Urinary bladder (tissue), 4 donors: ENCODE data around the gene LPAR1. TPM values are rescaled to one million over a fixed set of nuclear protein-coding genes. Genes with fewer than 3 reads are reported as not detected.
A peak's percentile ranks its signal among the peaks of the same experiment; 100 is the strongest.

Experiments used
- DNase-seq: peaks from one replicate; pipeline ENCODE4 v3.0.0-alpha.2; 2015; ENCODE audit errors: extremely low spot score
- H3K27ac ChIP-seq: one replicate; pipeline ENCODE4 v1.5.1; 2013; ENCODE audit warnings: low read depth, mild to moderate bottlenecking, moderate library complexity
- H3K36me3 ChIP-seq: one replicate; pipeline ENCODE4 v1.6.1; 2013; ENCODE audit warnings: mild to moderate bottlenecking, moderate library complexity; ENCODE audit not compliant: insufficient read depth
- H3K4me1 ChIP-seq: one replicate; pipeline ENCODE4 v1.6.1; 2013; ENCODE audit warnings: mild to moderate bottlenecking, moderate library complexity; ENCODE audit not compliant: insufficient read depth
- H3K4me3 ChIP-seq: one replicate; pipeline ENCODE4 v1.5.1; 2013; ENCODE audit warnings: low read depth, low read length
- WGBS: extraction: QIAGEN DNeasy Blood & Tissue Kit; methylation state at CpG from one replicate; pipeline ENCODE4 v1.1.7; 2013; 5-methylcytosine and 5-hydroxymethylcytosine counted together
- polyA plus RNA-seq: library from polyadenylated mRNA; stranded (reverse); fragments of 200-250 nt; gene quantifications from one replicate; pipeline ENCODE4 v1.2.3, GENCODE V29; 2013
- total RNA-seq: library from RNA; depleted of rRNA; stranded (reverse); fragments of >200 nt; gene quantifications from one replicate; pipeline ENCODE4 v1.2.3, GENCODE V29; 2014
- donor health status: healthy with polysubstance abuse.
- donor health status: healthy.

LPAR1 gene, protein sequence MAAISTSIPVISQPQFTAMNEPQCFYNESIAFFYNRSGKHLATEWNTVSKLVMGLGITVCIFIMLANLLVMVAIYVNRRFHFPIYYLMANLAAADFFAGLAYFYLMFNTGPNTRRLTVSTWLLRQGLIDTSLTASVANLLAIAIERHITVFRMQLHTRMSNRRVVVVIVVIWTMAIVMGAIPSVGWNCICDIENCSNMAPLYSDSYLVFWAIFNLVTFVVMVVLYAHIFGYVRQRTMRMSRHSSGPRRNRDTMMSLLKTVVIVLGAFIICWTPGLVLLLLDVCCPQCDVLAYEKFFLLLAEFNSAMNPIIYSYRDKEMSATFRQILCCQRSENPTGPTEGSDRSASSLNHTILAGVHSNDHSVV
- total RNA-seq (134 TPM), polyA plus RNA-seq (42.0 TPM)

DNA sequence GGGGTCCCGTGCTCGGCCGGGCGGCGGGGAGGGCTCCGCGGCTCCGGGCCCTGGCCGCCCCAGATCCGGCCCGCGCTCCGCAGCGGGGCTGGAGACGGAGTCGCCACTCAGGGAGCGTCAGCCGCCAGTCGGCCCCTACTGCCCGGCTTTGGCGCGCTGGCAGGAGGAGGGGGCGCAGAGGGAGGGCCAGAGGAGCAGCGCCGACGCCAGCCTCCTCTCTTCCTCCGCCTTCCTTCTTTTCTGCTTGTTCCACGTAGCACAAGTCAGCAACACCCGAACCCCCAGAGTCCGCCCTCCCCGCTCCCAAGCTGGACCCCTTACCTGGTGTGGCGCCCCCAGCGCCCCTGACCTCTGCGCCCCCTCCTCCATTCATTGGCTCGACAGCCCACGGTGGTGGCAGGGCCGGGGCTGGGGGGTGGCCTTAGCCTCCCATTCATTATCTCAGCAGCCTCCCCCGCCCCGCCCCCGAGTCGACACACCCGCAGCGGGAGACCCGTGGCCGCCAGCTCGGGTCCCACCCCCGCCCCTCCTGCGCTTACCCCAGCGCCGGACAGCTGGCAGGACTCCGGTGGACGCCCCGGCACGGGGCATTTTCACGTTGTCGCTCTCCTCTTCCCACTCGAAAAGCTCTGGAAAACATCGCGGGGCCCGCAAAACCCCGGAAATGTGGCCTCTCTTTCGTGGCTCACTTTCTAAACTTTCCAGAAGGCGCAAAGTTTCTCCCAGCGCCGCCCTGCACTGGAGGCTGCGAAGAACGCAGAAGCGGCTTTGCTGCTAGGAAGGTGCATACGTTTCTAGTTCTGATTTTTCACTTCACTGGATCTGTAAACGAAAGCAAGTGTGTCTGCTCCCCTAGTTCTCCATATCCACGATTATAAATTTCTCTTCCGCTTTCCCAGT is at the start of gene LPAR1:
Gene LPAR1 (minus strand): TSS at position 140 of the 900 bp plus-strand sequence. CDS start 66,353 bp downstream, outside the sequence.
- H3K36me3 ChIP-seq = no peaks in the 10 kb centered on the region
- H3K4me3 ChIP-seq = peak within 1 kb of the TSS; percentile 63
- WGBS = under 1% methylated on average over 72 of the region's 72 CpGs
- no peaks in the 10 kb centered on the region for H3K4me1 ChIP-seq
- H3K27ac ChIP-seq = peak within 1 kb of the TSS; percentile 94
- DNase-seq = no peak

DNA sequence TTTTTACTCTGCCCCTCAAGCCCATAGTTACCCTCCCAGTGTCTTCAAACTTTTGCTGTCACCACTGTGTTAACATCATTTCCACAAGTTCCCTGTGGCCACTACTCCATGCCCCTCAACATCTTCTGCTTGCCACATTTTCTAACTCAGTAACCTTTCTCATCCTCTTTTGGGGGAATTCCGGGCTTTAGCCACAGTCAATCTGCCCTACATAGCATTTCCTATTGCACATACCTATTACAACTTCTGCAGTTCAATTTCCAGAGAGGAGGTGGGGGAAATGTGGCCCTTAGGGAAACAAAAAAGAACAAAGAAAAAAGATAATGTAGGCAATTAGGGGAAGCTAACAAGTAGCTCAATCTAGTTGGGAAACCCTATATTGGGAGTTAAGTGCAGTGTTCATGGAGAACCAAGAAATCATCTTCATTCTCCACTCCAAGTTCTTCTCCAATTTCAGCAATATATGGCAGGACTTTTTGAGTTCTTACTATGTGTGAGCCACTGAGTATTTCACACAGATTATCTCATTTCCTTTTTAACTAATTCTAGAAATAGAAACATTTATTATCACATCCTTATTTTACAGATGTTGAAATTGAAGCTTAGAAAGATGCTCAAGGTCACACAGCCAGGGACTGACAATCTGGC is 40.2 kb upstream of the LPAR1 start:
- Histone ChIP-seq H3K4me3 (no peak overlapping the region), H3K27ac (no peak overlapping the region), H3K36me3 (no peaks in the 10 kb centered on the region), H3K4me1 (no peaks in the 10 kb centered on the region)
- no peak for DNase-seq
- 79% methylated on average over 1 of the region's 1 CpG for WGBS

DNA sequence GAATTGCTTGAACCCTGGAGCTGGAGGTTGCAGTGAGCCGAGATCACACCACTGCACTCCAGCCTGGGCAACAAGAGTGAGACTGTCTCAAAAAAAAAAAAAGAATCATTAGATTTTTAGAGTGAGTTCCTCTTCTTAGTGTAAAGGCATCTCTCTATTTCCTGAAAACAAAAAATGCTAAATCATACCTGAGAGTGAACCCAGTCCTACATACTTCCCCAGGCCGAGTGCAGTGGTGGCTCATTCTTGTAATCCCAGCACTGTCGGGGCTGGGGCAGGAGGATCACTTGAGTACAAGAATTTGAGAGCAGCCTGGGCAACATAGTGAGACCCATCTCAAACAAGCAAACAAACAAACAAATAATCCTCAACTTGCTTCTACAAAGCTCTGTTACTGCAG is 38.2 kb upstream of the LPAR1 start:
- H3K4me3 ChIP-seq = no peak overlapping the region
- H3K4me1 ChIP-seq = no peaks in the 10 kb centered on the region
- WGBS = 85% methylated on average over 3 of the region's 3 CpGs
- H3K27ac ChIP-seq = no peak overlapping the region
- no peaks in the 10 kb centered on the region for H3K36me3 ChIP-seq
- DNase-seq = no peak

DNA sequence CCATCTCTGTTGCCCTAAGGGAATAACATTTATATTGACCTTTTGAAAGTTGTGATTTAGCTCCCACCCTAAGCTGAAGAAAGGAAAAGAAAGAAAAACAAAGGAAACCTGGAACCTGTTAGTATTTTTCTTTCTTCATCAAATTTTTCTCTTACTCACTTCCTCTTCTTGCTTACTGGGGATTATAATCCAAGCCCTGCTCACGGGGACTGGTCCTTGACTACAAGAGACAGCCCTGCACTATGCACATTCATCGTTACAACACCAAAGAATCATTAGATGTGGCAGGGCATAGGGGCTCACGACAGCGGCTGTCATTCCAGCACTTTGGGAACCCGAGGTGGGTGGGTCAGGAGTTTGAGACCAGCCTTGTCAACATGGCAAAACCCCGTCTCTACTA is 37.8 kb upstream of the LPAR1 start:
- Histone ChIP-seq H3K27ac (no peak overlapping the region), H3K36me3 (no peaks in the 10 kb centered on the region), H3K4me1 (no peaks in the 10 kb centered on the region), H3K4me3 (no peak overlapping the region)
- DNase-seq = no peak
- WGBS = 88% methylated on average over 6 of the region's 6 CpGs

DNA sequence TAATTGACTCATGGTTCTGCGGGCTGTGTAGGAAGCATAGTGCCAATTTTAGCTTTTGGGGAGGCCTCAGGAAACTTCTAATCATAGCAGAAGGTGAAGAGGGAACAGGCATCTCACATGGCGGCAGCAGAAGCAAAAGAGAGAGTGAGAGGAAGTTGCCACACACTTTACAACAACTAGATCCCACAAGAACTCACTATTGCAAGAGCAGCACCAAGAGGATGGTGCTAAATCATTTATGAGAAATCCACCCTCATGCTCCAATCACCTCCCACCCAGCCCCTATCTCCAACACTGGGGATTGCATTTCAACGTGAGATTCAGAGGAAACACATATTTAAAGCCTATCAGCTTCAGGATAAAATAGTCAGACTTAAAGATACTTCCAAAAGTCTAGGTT is 36.1 kb upstream of the LPAR1 start:
- no peaks in the 10 kb centered on the region for H3K4me1 ChIP-seq
- DNase-seq = no peak
- H3K36me3 ChIP-seq = no peaks in the 10 kb centered on the region
- H3K4me3 ChIP-seq = no peak overlapping the region
- 85% methylated on average over 3 of the region's 3 CpGs for WGBS
- H3K27ac ChIP-seq = no peak overlapping the region

DNA sequence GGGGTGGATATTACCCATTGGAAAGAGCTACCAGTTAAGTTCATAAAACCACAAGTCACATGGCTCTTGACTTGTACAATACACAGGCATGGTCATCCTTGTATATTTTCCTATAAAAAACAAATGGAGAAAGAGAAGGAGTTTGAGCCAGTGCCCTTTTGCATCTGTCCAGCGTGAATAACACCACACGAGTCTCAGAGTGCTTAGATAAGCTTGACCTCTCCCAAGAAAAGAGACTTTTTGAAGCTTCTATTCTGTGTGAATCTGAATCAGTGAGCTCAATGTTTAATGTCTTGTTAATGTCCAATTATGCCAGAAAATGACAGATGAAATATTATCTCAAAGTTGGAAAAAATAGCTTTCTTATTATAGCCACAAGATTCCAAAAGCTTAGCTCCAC is 30.9 kb upstream of the LPAR1 start:
- H3K4me3 ChIP-seq = no peak overlapping the region
- H3K4me1 ChIP-seq = no peaks in the 10 kb centered on the region
- 48% methylated on average over 2 of the region's 2 CpGs for WGBS
- peak overlapping the region; percentile 16 for H3K27ac ChIP-seq
- DNase-seq = no peak
- no peaks in the 10 kb centered on the region for H3K36me3 ChIP-seq

DNA sequence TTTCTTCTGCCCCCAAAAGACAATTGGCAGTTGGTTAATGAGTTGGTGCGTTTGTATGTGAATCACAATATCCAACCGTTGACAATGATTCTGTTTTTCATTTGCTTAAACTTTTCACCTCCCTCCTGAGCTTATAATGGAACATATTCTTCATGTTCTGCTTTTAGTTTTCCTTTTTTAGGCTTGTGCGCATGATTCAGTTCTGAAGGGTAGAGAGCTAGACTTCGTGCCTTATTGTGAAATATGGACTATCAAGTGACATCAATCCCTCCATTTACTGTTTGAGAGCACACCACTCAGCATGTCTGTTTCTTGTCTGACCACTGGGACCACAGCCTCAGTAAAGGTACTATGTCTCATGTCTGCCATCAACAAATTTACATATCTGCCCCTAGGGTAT is 30.5 kb upstream of the LPAR1 start:
- H3K4me1 ChIP-seq = no peaks in the 10 kb centered on the region
- no peak overlapping the region for H3K4me3 ChIP-seq
- H3K27ac ChIP-seq = peak overlapping the region; percentile 16
- 60% methylated on average over 4 of the region's 4 CpGs for WGBS
- H3K36me3 ChIP-seq = no peaks in the 10 kb centered on the region
- DNase-seq = no peak

DNA sequence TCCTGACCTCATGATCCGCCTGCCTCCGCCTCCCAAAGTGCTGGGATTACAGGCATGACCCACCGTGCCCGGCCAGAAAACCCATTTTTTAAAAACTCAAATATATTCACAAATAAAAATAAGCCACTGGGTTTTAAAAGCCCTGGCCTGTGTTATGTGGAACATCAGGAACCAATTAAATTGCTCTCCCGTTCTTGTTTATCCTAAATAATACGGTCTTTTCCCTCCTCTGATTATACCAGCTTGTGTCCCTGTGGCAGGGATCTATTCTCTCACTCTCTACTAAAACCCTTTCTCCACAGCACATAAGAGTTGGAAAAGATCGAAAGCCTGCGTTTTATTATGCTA is 30.1 kb upstream of the LPAR1 start:
- H3K4me3 ChIP-seq = no peak overlapping the region

DNA sequence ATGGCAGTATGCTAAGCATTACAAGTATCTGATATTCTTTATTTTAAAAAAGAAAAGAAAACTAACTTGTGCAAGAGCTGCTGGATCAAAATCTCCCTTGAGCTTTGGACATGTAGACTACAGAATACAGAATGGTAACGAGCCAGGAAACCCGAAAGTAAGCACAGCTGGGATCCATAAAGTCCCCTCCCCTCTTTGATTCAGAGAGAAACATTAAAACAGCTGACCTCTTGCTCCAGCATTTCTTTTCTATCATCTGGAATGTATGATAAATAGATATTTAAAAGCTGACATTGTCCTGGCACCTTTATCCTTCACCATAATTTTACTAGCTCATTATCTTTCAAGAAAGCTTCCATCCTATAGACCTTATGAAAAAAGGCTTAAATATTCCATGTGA is 28.2 kb upstream of the LPAR1 start:
- 34% methylated on average over 2 of the region's 2 CpGs for WGBS
- Histone ChIP-seq H3K27ac (no peak overlapping the region), H3K4me1 (no peaks in the 10 kb centered on the region), H3K4me3 (no peak overlapping the region), H3K36me3 (no peaks in the 10 kb centered on the region)
- peak; percentile 51 for DNase-seq

More for the DNA sequence above, 30.1 kb upstream of the LPAR1 start:
- peak overlapping the region; percentile 50 for H3K27ac ChIP-seq
- H3K36me3 ChIP-seq = no peaks in the 10 kb centered on the region
- H3K4me1 ChIP-seq = no peaks in the 10 kb centered on the region
- 62% methylated on average over 8 of the region's 8 CpGs for WGBS
- DNase-seq = no peak

DNA sequence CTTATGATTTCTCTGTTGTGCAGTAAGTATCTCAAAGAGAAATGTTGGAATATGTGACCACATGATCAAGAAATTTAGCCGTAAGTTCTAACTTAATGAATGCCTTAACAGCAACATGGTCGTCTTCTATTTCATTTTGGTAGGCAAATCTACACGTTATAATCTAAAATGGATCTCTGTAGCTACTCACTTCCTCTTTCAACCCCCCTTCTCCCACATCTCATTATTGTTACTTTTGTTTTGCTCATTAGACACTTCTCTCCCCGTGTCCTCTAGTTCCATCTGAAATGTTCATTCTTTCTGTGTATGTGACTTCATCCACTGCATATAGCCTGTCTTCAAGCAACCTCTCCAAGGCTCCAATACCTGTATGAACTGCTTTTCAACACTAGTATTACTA is 27.1 kb upstream of the LPAR1 start:
- no peak overlapping the region for H3K27ac ChIP-seq
- H3K4me3 ChIP-seq = no peak overlapping the region
- no peaks in the 10 kb centered on the region for H3K36me3 ChIP-seq
- H3K4me1 ChIP-seq = no peaks in the 10 kb centered on the region
- 88% methylated on average over 4 of the region's 4 CpGs for WGBS
- DNase-seq = no peak

DNA sequence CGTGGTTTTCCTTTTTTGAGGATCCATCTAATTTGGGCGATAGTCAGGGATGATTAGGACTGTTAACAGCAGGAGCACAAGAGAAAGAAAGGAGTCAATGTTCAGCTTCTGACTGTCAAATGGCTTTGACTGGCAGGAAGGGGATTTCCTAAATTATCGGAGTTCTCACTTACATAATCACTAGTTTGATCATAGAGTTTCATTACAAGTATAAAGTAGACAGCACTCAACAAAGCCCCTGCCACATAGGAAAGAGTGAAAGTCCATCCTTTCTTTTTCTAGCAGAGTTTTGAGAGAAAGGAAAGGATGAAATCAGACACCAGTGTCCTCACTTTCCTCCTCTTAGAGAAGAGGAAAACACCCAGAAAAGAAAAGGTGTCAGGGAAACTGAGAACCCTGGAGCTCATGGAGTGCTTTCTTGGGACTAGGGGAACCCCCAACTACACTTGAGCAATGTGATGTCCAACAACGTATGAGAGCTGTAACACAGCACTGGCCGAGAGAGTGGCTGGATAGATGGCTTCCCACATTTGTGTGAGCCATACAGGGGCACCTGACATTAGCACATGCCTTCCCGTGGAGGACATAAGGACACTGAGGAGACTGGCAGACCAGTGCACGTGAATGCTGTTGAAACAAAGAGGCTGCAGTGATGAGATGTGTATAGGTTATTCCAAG is 26.0 kb upstream of the LPAR1 start:
- H3K27ac ChIP-seq = no peak overlapping the region
- 90% methylated on average over 7 of the region's 7 CpGs for WGBS

DNA sequence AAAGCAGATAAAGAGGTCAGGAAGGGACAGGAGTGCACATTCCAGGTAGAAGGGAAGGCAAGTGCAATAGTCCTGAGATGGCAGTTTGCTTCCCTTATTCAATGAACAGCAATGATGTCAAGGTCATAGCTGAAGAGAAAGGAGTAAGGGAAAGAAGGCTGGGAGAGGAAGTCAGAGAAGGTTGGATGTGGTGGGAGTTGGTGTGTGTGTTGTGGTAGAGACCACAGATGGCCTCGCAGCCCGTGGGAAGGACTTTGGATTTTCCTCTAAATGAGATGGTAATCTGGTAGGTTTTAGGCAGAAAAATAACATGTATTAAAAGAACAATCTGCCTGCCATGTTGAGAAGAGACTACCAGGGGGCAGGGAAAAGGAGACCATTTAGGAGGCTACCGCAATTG is 25.1 kb upstream of the LPAR1 start:
- WGBS = 96% methylated on average over 3 of the region's 3 CpGs
- no peak for DNase-seq

More for the DNA sequence above, 26.0 kb upstream of the LPAR1 start:
- H3K4me3 ChIP-seq = no peak overlapping the region
- no peak for DNase-seq
- no peaks in the 10 kb centered on the region for H3K36me3 ChIP-seq
- H3K4me1 ChIP-seq = no peaks in the 10 kb centered on the region

DNA sequence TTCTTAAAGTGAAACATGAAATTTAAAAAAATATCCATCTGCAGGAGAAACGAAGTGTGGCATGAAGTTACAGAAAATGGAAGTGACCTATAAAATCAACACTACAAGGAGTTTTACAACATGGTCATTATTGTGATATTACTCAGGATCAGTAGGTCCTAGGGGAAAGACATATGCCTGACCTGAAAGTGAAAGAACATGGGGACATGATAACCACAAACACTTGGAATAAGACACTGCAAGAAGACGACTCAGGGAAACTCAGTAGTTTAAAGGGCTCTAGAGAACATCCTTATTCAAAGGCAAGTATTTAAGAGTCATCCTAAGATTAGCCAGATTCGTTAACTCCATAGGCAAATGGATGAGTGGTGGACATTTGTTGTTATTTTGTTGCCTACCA is 19.9 kb upstream of the LPAR1 start:
- no peak for DNase-seq
- 87% methylated on average over 3 of the region's 3 CpGs for WGBS
- Histone ChIP-seq H3K36me3 (no peaks in the 10 kb centered on the region), H3K27ac (no peak overlapping the region), H3K4me1 (no peaks in the 10 kb centered on the region), H3K4me3 (no peak overlapping the region)

More for the DNA sequence above, 25.1 kb upstream of the LPAR1 start:
- H3K27ac ChIP-seq = no peak overlapping the region
- H3K4me3 ChIP-seq = no peak overlapping the region
- H3K36me3 ChIP-seq = no peaks in the 10 kb centered on the region
- H3K4me1 ChIP-seq = no peaks in the 10 kb centered on the region
